C4-2B (cell line): Measurements from ENCODE around the gene TMEM161A.

Experiments used
- H3K27ac ChIP-seq: fragments of 450-650 bp; 2 replicates; pipeline ENCODE4 v1.5.1; 2017
- CTCF ChIP-seq: fragments of 450-650 bp; conservative IDR thresholded peaks from 2 replicates; pipeline ENCODE4 v1.5.1; 2017; ENCODE audit warnings: mild to moderate bottlenecking
- ZFX ChIP-seq: fragments of 450-650 bp; IDR thresholded peaks from 2 replicates; pipeline ENCODE4 v1.6.1; 2017

TMEM161A gene

GRCh38 chr19:19074196-19074882, 63.9 kb downstream of the TMEM161A start:
- H3K27ac ChIP-seq: no peak overlapping the region

GRCh38 chr19:19071897-19072296, 66.4 kb downstream of the TMEM161A start:
- TF ChIP-seq ZFX: no peak
- TF ChIP-seq CTCF: no peak

More at GRCh38 chr19:19074196-19074882, 63.9 kb downstream of the TMEM161A start:
- TF ChIP-seq ZFX (no peak), CTCF (no peak)

More at GRCh38 chr19:19071897-19072296, 66.4 kb downstream of the TMEM161A start:
- no peak overlapping the region for H3K27ac ChIP-seq
